NCI-H2107 (cell line): ENCODE measurements around the gene ULK3.

Source experiments
- DNase-seq: peaks from one replicate; lab custom pipeline; 2025; lab: John Stamatoyannopoulos, UW

Gene ULK3

DNA sequence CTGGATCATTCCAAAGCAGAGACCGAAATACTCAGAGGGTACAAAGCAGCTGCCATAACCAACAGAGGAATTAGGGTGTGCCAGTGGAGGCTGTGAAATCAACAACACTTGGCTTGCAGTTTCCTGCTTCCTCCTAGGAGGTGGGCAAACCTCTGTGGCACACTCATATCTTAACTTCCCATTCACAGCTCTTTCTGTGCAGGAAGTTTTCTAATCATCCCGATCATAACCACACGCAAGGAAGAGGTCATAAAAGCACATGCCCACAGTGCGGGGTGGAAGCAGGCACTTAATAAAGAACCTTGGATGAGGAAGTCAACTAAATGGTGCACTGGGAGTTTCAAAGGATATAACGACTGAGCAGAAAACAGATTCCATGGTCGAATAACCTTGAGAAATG lies 25.1 kb upstream of the ULK3 start:
- no peak for DNase-seq

GRCh38 chr15:74867466-74868038 lies 24.6 kb upstream of the ULK3 start:
- DNase-seq = no peak

GRCh38 chr15:74866090-74866489 lies 23.1 kb upstream of the ULK3 start:
- DNase-seq = no peak

- DNase-seq = no peak
Measured at GRCh38 chr15:74865316-74865715, 22.4 kb upstream of the ULK3 start.

- no peak for DNase-seq
Measured at GRCh38 chr15:74864296-74864695, 21.3 kb upstream of the ULK3 start.

DNA sequence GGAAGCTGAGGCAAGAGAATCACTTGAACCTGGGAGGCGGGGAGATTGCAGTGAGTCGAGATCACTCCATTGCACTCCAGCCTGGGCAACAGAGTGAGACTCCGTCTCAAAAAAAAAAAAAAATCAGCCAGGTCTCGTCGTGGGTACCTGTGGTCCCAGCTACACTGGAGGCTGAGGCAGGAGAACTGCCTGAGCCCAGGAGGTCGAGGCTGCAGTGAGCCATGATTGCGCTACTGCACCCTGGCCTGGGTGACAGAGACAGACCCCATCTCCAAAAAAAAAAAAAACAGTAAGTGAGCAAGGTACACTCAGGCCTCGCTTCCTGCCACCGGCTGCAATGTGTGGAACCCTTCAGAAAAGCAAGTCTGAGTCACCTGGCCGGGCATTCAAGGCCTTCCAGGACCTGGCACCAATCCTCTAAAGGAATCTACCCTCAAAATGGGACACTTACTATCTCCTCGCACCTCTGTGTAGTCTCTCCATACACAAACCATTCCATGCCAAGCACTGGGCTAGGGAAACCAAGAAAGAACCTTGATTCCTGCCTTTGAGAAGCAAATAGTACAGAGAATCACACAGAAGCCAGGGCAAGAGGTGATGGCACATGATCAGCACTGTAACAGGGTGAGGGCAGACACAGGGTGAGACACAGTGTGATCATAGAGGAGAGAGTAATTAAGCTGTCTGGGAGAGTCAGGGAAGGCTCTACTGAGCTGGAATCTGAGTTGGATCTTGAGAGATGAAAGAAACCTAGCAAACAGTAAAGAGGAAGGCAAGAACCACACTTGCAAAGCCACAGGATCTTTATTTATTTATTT lies 20.5 kb upstream of the ULK3 start:
- no peak for DNase-seq

DNA sequence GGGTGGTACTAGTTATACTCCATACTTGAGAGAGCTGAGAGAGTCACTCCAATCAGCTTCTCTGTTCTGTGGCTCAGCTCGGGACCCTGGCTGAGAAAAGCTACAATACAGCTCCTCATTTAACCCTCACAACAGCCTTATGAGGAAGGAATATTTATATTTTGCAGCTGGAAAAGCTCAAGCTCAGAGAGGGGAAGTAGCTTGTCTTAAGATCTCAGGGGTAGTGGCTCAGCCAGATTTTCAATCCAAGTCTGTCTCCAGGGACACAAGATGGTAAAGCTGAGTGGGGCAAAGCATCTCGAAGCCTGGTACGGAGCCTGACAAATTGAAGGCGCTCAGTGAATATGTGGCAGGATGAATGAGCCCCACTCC lies 15.4 kb upstream of the ULK3 start:
- no peak for DNase-seq

- DNase-seq = no peak
Measured at GRCh38 chr15:74857671-74858368, 14.9 kb upstream of the ULK3 start.

DNA sequence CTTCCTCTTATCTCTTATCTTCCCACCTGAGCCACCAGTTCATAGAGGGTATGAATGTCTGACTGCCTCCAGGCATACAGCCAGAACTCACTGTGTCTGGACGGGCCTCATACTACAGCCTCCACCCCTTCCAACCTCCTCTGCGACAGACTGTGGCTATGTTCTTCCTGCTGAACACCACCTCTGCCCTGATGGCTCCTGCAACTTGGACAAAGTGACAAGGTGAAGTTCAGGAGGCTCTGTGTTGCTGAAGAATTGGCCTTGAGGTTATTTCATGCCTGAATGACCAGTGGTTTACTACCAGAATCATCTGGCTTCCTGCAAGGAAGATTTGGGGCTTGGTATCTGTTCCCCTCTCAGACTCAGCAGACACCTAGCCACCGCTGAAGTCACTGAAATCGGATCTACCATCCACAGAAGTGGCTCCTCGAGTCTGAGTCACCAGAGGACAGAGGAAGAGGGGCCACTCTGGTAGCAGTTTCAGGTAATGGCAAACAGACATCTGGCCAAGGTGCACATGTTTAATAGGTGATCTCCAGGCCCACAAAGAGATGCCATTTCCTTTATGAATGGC lies 14.2 kb upstream of the ULK3 start:
- no peak for DNase-seq

GRCh38 chr15:74856537-74856936 lies 13.6 kb upstream of the ULK3 start:
- no peak for DNase-seq

GRCh38 chr15:74855857-74856256 lies 12.9 kb upstream of the ULK3 start:
- DNase-seq = no peak

- DNase-seq = no peak
Measured at GRCh38 chr15:74854453-74855022, 11.6 kb upstream of the ULK3 start.

GRCh38 chr15:74851960-74852359 lies 9.0 kb upstream of the ULK3 start:
- DNase-seq = no peak

GRCh38 chr15:74850393-74850792 lies 7.4 kb upstream of the ULK3 start:
- DNase-seq = no peak

DNA sequence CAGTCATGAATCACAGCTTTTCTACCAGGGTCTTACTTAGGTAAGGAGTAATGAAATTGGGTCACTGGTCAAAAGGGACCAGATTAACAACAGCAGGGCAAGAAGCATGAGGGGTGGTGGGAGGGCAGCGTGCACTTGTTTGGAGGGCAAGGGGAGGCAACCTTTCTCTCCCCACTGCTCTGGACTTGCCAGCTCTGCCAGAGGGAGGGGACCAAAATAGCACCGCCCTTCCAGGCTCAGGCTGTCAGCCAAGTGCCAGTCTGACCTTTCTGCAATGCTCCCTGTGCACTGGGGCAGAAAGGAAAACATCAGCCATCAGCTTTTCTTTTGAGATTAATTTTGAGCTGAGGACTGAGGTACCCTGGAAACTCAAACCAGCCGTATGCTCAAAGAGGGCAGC lies 4.5 kb upstream of the ULK3 start:
- no peak for DNase-seq

DNA sequence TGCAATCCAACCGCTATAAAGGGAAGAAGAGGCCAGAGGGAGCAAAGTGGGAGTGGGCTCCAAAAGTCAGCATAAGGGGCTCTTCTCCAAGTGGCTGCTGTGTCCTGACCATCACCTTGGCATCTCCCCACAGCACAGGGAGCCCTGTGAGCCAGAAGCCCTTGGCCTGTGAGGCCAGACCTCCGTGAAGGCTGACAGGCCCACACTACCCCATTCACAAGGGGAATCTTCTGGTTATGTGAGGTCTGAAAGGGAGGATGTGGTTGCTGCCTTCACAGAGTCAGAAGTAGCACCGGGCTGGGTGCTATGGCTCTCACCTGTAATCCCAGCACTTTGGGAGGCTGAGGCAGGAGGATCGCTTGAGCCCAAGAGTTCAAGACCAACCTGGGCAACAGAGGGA lies 2.6 kb upstream of the ULK3 start:
- no peak for DNase-seq

DNA sequence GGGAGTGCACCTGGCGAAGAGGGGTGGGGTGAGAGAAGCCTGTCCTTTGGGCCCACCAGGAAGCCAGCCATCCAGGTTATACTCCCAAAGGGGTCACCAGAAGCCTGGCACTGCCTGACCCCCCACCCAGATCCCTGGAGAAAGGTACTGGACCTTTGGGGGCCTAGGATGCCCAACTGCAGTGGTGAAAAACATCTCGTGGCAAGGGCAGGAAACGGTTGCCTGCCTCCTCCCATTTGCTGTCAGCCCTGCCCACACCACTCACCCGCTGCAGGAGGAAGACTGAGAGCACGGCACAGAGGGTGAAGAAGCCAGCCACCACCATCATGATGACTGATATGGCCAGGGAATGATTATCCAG lies 2.2 kb upstream of the ULK3 start:
- no peak for DNase-seq

- no peak for DNase-seq
Measured at GRCh38 chr15:74844319-74845207, 1.6 kb upstream of the ULK3 start.

GRCh38 chr15:74843891-74844299 lies 939 bp upstream of the ULK3 start:
- no peak for DNase-seq

- no peak for DNase-seq
Measured at GRCh38 chr15:74843445-74843828, 481 bp upstream of the ULK3 start.

DNA sequence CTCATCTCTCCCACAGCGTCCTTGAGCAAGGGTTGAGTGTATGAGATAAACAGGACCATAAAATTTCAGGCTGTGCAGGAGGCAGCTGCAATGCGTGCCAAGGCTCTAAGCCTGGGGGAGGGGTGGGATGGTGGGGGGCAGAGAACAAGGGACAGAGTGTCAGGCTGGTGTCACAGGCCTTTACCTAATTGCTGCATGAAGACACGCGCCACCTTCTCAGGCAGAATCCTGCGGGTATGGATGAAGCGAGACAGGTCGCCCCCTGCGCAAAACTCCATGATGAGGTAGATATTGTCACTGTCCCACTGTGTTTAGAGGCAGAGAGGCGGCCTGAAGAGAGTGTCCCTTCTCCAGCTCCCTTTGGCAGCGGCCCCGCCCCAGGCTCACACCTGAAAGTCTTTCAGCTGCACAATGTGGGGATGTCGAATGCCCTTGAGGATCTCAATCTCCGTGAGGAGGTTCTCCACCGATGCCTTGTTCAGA lies 1.0 kb downstream of the ULK3 start:
- no peak for DNase-seq
